ENCODE measurements around the gene PUSL1.
A peak's percentile ranks its signal among the peaks of the same experiment; 100 is the strongest.

PUSL1 gene

GRCh38 chr1:1340791-1341548 is 32.6 kb downstream of the PUSL1 start:
- no peak for DNase-seq (ENCODE audit: low read depth)

GRCh38 chr1:1341549-1342021 is 33.2 kb downstream of the PUSL1 start:
- no peak for DNase-seq (ENCODE audit: low read depth)

- no peak for DNase-seq (ENCODE audit: low read depth)
Observed at GRCh38 chr1:1342061-1342562, 33.7 kb downstream of the PUSL1 start.

- DNase-seq (ENCODE audit: low read depth): no peak
Observed at GRCh38 chr1:1342584-1343115, 34.3 kb downstream of the PUSL1 start.

GRCh38 chr1:1343811-1344421 is 35.5 kb downstream of the PUSL1 start:
- no peak for DNase-seq (ENCODE audit: low read depth)

- DNase-seq (ENCODE audit: low read depth): no peak
Observed at GRCh38 chr1:1344655-1345361, 36.4 kb downstream of the PUSL1 start.

GRCh38 chr1:1345384-1345783 is 37.0 kb downstream of the PUSL1 start:
- DNase-seq (ENCODE audit: low read depth): no peak

- DNase-seq (ENCODE audit: low read depth): no peak
Observed at GRCh38 chr1:1345860-1346500, 37.6 kb downstream of the PUSL1 start.

GRCh38 chr1:1346501-1346890 is 38.1 kb downstream of the PUSL1 start:
- DNase-seq (ENCODE audit: low read depth): no peak

GRCh38 chr1:1347026-1347595 is 38.7 kb downstream of the PUSL1 start:
- no peak for DNase-seq (ENCODE audit: low read depth)

GRCh38 chr1:1347663-1348419 is 39.4 kb downstream of the PUSL1 start:
- no peak for DNase-seq (ENCODE audit: low read depth)

- no peak for DNase-seq (ENCODE audit: low read depth)
Observed at GRCh38 chr1:1348420-1349255, 40.2 kb downstream of the PUSL1 start.

GRCh38 chr1:1349256-1350012 is 41.0 kb downstream of the PUSL1 start, which contains the start of gene DVL1:
Gene DVL1 (minus strand): TSS chr1:1349418. CDS start chr1:1349065, 353 bp downstream.
- peak; percentile 72 for DNase-seq (ENCODE audit: low read depth)

GRCh38 chr1:1351511-1352427 is 43.4 kb downstream of the PUSL1 start:
- no peak for DNase-seq (ENCODE audit: low read depth)

- DNase-seq (ENCODE audit: low read depth): no peak
Observed at GRCh38 chr1:1352786-1353388, 44.5 kb downstream of the PUSL1 start.

- DNase-seq (ENCODE audit: low read depth): no peak
Observed at GRCh38 chr1:1353389-1354151, 45.2 kb downstream of the PUSL1 start.

Data from activated T-cell treated with anti-CD3 and anti-CD28 coated beads for 1 hour (primary cell).